ENCODE results near the gene PAGE2B.
A peak's percentile ranks its signal among the peaks of the same experiment; 100 is the strongest.
"Not testable (repeated sequence)": the region's sequence is repeated elsewhere in the genome, so short reads cannot be mapped to it uniquely, and the experiment has no call there.

PAGE2B gene

DNA sequence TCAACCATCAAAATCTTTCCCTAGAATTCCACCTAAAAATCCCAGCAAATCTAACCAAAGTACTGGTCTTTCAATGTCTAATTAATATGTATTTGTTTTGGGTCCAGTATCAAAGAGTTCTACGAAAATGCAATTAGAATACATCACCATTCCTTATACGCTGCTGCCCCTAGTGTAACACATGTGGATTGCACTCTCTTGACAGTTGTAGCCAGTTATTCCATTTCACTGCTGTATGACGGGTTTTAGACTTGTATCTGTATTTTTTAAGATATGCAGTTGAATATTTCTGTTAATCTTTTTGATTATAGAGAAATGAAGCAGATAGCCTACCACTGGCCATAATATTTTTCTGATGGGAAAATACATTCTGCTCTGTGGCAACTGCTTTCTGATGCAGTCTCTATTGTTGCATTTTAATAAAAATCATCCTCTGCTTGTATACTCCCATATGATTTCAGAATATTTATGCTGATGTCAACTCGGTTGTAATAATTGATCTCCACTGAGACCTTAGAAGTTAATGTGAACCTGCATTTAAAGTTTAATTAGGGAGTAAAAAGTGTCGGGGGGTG is 17.1 kb upstream of the PAGE2B start:
- DNase-seq (ENCODE audit: extremely low spot score), result peak; percentile 27
- POLR2A ChIA-PET, result no interaction called here
- CTCF ChIA-PET, result interaction anchor here (0.6 to 1.3 kb wide), 9 partner anchors 33 to 850 kb away, joined by 3 to 16 read pairs (median 3); no protein-coding TSS in a partner anchor
- TF ChIP-seq, protein P1, sequence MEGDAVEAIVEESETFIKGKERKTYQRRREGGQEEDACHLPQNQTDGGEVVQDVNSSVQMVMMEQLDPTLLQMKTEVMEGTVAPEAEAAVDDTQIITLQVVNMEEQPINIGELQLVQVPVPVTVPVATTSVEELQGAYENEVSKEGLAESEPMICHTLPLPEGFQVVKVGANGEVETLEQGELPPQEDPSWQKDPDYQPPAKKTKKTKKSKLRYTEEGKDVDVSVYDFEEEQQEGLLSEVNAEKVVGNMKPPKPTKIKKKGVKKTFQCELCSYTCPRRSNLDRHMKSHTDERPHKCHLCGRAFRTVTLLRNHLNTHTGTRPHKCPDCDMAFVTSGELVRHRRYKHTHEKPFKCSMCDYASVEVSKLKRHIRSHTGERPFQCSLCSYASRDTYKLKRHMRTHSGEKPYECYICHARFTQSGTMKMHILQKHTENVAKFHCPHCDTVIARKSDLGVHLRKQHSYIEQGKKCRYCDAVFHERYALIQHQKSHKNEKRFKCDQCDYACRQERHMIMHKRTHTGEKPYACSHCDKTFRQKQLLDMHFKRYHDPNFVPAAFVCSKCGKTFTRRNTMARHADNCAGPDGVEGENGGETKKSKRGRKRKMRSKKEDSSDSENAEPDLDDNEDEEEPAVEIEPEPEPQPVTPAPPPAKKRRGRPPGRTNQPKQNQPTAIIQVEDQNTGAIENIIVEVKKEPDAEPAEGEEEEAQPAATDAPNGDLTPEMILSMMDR (IDR thresholded peaks at IDR 0.05; ENCODE audit: control extremely low read depth, extremely low read depth, low read depth, missing control alignments), result peak; percentile 63

DNA sequence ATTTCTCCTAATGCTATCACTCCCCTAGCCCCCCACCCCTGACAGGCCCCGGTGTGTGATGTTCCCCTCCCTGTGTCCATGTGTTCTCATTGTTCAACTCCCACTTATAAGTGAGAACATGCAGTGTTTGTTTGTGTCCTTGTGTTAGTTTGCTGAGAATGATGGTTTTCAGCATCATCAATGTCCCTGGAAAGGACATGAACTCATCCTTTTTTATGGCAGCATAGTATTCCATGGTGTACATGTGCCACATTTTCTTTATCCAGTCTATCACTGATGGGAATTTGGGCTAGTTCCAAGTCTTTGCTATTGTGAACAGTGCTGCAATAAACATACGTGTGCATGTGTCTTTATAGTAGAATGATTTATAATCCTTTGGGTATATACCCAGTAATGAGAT is 7.7 kb upstream of the PAGE2B start:
- DNase-seq (ENCODE audit: extremely low spot score); POLR2A ChIA-PET: not testable (repeated sequence)

DNA sequence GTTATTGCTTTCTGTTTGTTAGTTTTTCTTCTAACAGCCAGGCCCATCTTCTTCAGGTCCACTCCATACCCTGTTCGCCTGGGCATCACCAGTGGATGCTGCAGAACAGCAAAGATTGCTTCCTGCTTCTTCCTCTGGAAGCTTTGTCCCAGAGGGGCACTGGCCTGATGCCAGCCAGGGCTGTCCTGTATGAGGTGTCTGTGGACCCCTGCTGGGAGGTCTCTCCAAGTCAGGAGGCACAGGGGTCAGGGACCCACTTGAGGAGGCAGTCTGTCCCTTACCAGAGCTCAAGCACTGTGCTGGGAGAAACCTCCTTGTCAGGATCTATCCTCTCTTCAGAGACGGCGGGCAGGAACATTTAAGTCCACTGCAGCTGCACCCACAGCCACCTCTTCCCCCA is 2.5 kb upstream of the PAGE2B start:
- ChIA-PET CTCF (no interaction called here), POLR2A (no interaction called here)
- TF ChIP-seq, protein P1 (IDR thresholded peaks at IDR 0.05; ENCODE audit: control extremely low read depth, extremely low read depth, low read depth, missing control alignments), result no peak
- no peak for DNase-seq (ENCODE audit: extremely low spot score)

More for the DNA sequence above, 7.7 kb upstream of the PAGE2B start:
- CTCF ChIA-PET, result not testable (repeated sequence)

DNA sequence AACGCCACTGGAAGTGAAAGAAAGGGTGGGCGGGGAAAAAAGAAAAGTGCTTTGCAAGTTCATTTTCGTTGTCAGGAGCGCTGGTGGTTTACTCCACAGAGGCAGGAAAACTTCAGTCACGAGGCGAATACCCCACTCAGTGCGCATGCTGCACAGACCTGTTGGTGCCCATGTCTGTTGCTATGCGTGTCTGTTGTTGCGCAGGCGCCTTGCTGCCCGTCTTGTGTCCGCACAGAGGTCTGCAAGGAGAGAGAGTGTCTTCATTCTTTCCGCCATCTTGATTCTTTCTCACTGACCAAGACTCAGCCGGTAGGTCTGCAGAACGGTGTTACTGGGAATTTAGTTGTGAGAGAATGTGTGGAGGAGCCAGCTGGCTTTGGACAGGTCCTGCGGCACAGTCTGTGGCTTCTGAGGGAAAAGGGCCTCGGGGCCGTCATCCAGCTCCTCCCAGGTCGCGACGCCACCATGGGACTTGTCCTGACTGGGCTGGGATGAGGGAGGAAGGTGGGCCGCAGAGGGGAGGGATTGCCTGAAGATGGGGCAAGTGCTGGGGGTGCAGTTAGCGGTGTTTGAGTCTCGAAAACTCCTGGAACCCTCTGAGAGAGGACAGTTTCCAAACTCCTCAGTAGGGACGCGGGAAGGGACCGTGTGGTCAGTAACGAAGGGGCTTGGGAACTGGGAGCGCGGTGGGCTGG is 14.1 kb downstream of the PAGE2B start, which contains the start of gene PAGE2:
TSS of gene PAGE2 (plus strand) at position 224 of the 695 bp plus-strand sequence. CDS start 1,003 bp downstream, outside the sequence.
- ChIA-PET POLR2A (no interaction called here), CTCF (no interaction called here)
- TF ChIP-seq, protein P1 (IDR thresholded peaks at IDR 0.05; ENCODE audit: control extremely low read depth, extremely low read depth, low read depth, missing control alignments), result no peak
- no peak for DNase-seq (ENCODE audit: extremely low spot score)

DNA sequence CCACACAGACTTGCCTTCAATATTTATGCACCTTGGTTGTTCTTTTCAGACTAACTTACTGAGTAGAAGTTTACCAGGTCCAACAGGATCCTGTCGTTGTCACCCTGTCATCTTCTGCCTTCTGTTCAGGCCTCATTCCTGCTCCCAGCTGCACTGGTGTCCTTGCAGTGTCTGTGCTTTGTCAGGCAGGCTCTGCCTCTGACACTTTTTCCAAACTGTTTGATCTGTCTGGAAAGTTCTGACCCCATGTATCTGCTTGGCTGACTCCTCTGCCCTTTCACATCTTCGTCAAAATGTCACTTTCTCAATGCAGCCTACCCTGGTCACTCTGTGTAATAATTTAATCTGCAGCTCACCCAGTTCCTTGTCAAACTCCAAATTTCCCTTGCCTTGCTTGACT is 23.9 kb downstream of the PAGE2B start:
- no peak for DNase-seq (ENCODE audit: extremely low spot score)
- ChIA-PET CTCF (interaction anchor here (1.6 kb wide), 1 partner anchor 13 kb away, joined by 5 read pairs; no protein-coding TSS in a partner anchor), POLR2A (no interaction called here)
- TF ChIP-seq, protein P1 (IDR thresholded peaks at IDR 0.05; ENCODE audit: control extremely low read depth, extremely low read depth, low read depth, missing control alignments), result no peak

DNA sequence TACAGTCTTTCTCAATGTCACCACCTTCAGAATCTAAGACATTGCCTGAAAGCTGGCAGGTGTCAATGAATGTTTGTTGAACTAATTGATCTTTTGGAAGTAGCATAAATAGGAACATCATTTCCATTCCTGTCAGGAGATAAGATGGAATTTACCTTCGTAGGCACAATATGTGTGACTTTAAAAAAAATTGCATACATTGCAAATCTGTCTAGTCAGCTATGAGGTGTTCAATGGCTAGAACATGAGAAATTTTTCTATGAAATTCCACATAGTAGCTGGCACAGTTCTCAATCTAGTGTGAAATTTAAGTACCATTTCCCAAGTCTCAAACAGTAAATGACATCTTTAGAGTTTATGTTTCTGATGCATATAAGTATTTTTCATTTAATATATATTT is 24.3 kb downstream of the PAGE2B start:
- CTCF ChIA-PET, result no interaction called here
- POLR2A ChIA-PET, result no interaction called here
- DNase-seq (ENCODE audit: extremely low spot score), result no peak
- TF ChIP-seq, protein P1 (IDR thresholded peaks at IDR 0.05; ENCODE audit: control extremely low read depth, extremely low read depth, low read depth, missing control alignments), result no peak

DNA sequence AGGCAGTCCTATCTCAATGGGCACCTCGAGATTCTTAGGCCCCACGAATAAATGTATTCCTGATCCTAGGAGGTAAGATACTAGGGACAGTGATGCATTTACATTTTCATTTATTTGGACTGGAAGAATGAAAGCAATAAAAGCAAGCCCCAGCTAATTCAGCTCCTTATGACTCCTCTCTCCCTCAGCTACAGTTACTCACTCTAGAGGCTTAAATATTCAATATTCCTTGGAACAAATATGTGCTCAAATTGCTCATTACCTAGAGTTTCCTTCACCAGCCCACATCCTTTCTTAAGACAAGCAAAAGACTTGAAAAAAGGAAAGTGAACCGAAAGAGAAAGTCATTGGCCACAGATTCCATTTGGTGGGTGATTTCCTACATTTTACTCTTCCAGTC is 27.9 kb downstream of the PAGE2B start:
- ChIA-PET POLR2A (no interaction called here), CTCF (no interaction called here)
- TF ChIP-seq, protein P1 (IDR thresholded peaks at IDR 0.05; ENCODE audit: control extremely low read depth, extremely low read depth, low read depth, missing control alignments), result no peak
- DNase-seq (ENCODE audit: extremely low spot score), result no peak

Measured in GM10248 (cell line).